Tibial nerve (tissue), 4 donors: ENCODE measurements around the gene FEM1A. TPM values are rescaled to one million over a fixed set of nuclear protein-coding genes. Genes with fewer than 3 reads are reported as not detected.
"Not testable (repeated sequence)": the region's sequence is repeated elsewhere in the genome, so short reads cannot be mapped to it uniquely, and the experiment has no call there.

Experiments
- DNase-seq, 2 donors: peaks; one replicate each; pipeline ENCODE4 v3.0.0-alpha.2; 2019; ENCODE audit warnings: low spot score in 2 of 2
- H3K27ac ChIP-seq, 4 donors: fragments of 200-600 bp; sonication (generic) in 3 of 4; one replicate each; pipeline ENCODE4 v1.5.1; 2017 to 2019; ENCODE audit warnings: mild to moderate bottlenecking in 1 of 4
- H3K27me3 ChIP-seq, 2 donors: fragments of 200-600 bp; sonication (generic) in 1 of 2; one replicate each; pipeline versions ENCODE4 v1.5.1 to v1.6.0; 2017 to 2019
- H3K36me3 ChIP-seq, 3 donors: fragments of 200-600 bp; sonication (generic); one replicate each; pipeline ENCODE4 v1.5.1; 2018 to 2019
- H3K4me1 ChIP-seq, 4 donors: fragments of 200-600 bp; sonication (generic) in 3 of 4; one replicate each; pipeline ENCODE4 v1.5.1; 2017 to 2019
- H3K4me3 ChIP-seq, 4 donors: fragments of 200-600 bp; sonication (generic) in 3 of 4; one replicate each; pipeline ENCODE4 v1.5.1; 2017 to 2019; ENCODE audit warnings: mild to moderate bottlenecking in 1 of 4, moderate library complexity in 1 of 4
- H3K9me3 ChIP-seq, 4 donors: fragments of 200-600 bp; sonication (generic) in 3 of 4; one replicate each; pipeline ENCODE4 v1.5.1; 2017 to 2019
- CTCF ChIP-seq, 5 experiments: fragments of 200-600 bp in 3 of 5; fragments of 450-650 bp in 2 of 5; sonication (generic) in 3 of 5; IDR thresholded peaks; one replicate each; pipeline ENCODE4 v1.5.1; 2016 to 2019; ENCODE audit warnings: antibody characterized with exemption in 5 of 5, mild to moderate bottlenecking in 3 of 5, moderate library complexity in 2 of 5
- EP300 ChIP-seq, 2 donors: sonication (generic); formaldehyde crosslinking; IDR thresholded peaks; one replicate each; pipeline ENCODE4 v1.6.1; 2017; ENCODE audit warnings: antibody characterized with exemption in 2 of 2, mild to moderate bottlenecking in 1 of 2
- POLR2A ChIP-seq, 2 donors: fragments of 450-650 bp; IDR thresholded peaks; one replicate each; pipeline ENCODE4 v1.6.1; 2017; ENCODE audit warnings: antibody characterized with exemption in 2 of 2, mild to moderate bottlenecking in 2 of 2, moderate library complexity in 2 of 2
- WGBS, 2 donors: methylation state at CpG; one replicate each; pipeline ENCODE4 v1.1.5; 2018; 5-methylcytosine and 5-hydroxymethylcytosine counted together
- small RNA-seq: library from RNA; depleted of rRNA; stranded (forward); fragments of <200 nt; gene quantifications from one replicate; pipeline ENCODE3, GENCODE V24; 2016
- total RNA-seq, 4 donors: library from RNA; depleted of rRNA; stranded (reverse); fragments of >200 nt; gene quantifications; one replicate each; pipeline ENCODE4 v1.1.0, GENCODE V29; 2016

FEM1A gene
- total RNA-seq, 4 donors from 2014 or later, result 12.3 to 17.1 (median 15.2) TPM

- H3K4me1 ChIP-seq, result no peaks in the 10 kb centered on the region
- no peak overlapping the region for H3K27ac ChIP-seq
- no peaks in the 10 kb centered on the region for H3K27me3 ChIP-seq
- H3K4me3 ChIP-seq, result no peak overlapping the region
- 77 to 81% methylated on average over 10 of the region's 10 CpGs for WGBS, 2 donors
- TF ChIP-seq EP300 (IDR thresholded peaks at IDR 0.05) (no peak), CTCF (IDR thresholded peaks at IDR 0.05) (no peak), POLR2A (IDR thresholded peaks at IDR 0.05) (no peak)
- peaks cover 0 to 96% (median 9%) of the 10 kb centered on the region in 3 donors for H3K36me3 ChIP-seq
- H3K9me3 ChIP-seq, result no peaks in the 10 kb centered on the region
- no peak for DNase-seq
These were observed 53.0 kb downstream of the FEM1A start for GRCh38 chr19:4844348-4845179.

- H3K4me3 ChIP-seq, DNase-seq: not testable (repeated sequence)
These were observed 54.4 kb downstream of the FEM1A start for GRCh38 chr19:4845975-4846374.

GRCh38 chr19:4847190-4847973, 55.8 kb downstream of the FEM1A start:
- Histone ChIP-seq H3K27ac (no peak overlapping the region), H3K4me1 (no peaks in the 10 kb centered on the region), H3K9me3 (no peaks in the 10 kb centered on the region), H3K36me3 (peaks cover 0 to 98% (median 0%) of the 10 kb centered on the region in 3 donors), H3K4me3 (no peak overlapping the region), H3K27me3 (no peaks in the 10 kb centered on the region)
- WGBS, 2 donors, result 95 to 97% methylated on average over 23 of the region's 23 CpGs
- TF ChIP-seq CTCF (IDR thresholded peaks at IDR 0.05) (no peak), EP300 (IDR thresholded peaks at IDR 0.05) (no peak), POLR2A (IDR thresholded peaks at IDR 0.05) (no peak)
- DNase-seq, result no peak

More at GRCh38 chr19:4845975-4846374, 54.4 kb downstream of the FEM1A start:
- not testable (repeated sequence) for H3K27ac ChIP-seq, H3K27me3 ChIP-seq, H3K9me3 ChIP-seq, H3K4me1 ChIP-seq
- peaks cover 0 to 95% (median 4%) of the 10 kb centered on the region in 3 donors for H3K36me3 ChIP-seq
- WGBS, 2 donors, result 74 to 84% methylated on average over 8 to 9 of the region's 9 CpGs

GRCh38 chr19:4849019-4849418, 57.5 kb downstream of the FEM1A start:
- no peak overlapping the region for H3K4me3 ChIP-seq
- no peaks in the 10 kb centered on the region for H3K4me1 ChIP-seq
- H3K36me3 ChIP-seq, result peaks cover 0 to 98% (median 0%) of the 10 kb centered on the region in 3 donors
- no peaks in the 10 kb centered on the region for H3K9me3 ChIP-seq
- no peak overlapping the region for H3K27ac ChIP-seq
- DNase-seq, result no peak
- no peaks in the 10 kb centered on the region for H3K27me3 ChIP-seq
- TF ChIP-seq POLR2A (IDR thresholded peaks at IDR 0.05) (no peak), EP300 (IDR thresholded peaks at IDR 0.05) (no peak), CTCF (IDR thresholded peaks at IDR 0.05) (no peak)
- WGBS, 2 donors, result 93 to 94% methylated on average over 7 of the region's 7 CpGs

Small RNAs within 50 kb of the gene (small RNA-seq; reads per million reads assigned to genes)
- not detected for gene MIR7-3

Other genes starting within 250 kb of the FEM1A start
- 10 to 100 TPM in 2 of 4 donors, 1 to 10 TPM in 2; 1.5 to 18.6 (median 7.4) TPM for gene SEMA6B, start 232.1 kb upstream of the FEM1A start, total RNA-seq
- 1 to 10 TPM; 7.3 to 8.8 (median 8.4) TPM for gene TNFAIP8L1, start 152.2 kb upstream of the FEM1A start, total RNA-seq
- 10 to 100 TPM; 33.5 to 48.7 (median 41.5) TPM for gene MYDGF, start 121.4 kb upstream of the FEM1A start, total RNA-seq
- 100 to 1,000 TPM in 1 of 4 donors, 10 to 100 TPM in 3; 53.9 to 134 (median 68.0) TPM for gene DPP9, start 67.9 kb upstream of the FEM1A start, total RNA-seq
- gene TICAM1, start 40.0 kb downstream of the FEM1A start, total RNA-seq, result 10 to 100 TPM in 1 of 4 donors, 1 to 10 TPM in 3; 3.5 to 10.8 (median 4.7) TPM
- gene PLIN3, start 75.9 kb downstream of the FEM1A start, total RNA-seq, result 10 to 100 TPM; 29.5 to 96.3 (median 40.5) TPM
- under 1 TPM in 3 of 4 donors, not detected in 1; 0.44 to 0.90 (median 0.63) TPM for gene ARRDC5, start 111.2 kb downstream of the FEM1A start, total RNA-seq
- 1 to 10 TPM; 1.7 to 7.2 (median 3.0) TPM for gene UHRF1, start 117.8 kb downstream of the FEM1A start, total RNA-seq
- gene KDM4B, start 177.4 kb downstream of the FEM1A start, total RNA-seq, result 10 to 100 TPM; 37.8 to 72.4 (median 57.2) TPM